Esophagus squamous epithelium (tissue), 4 donors: ENCODE results near the gene TPM3.

Experiments
- POLR2A ChIP-seq, 4 donors: fragments of 450-650 bp; IDR thresholded peaks; one replicate each; pipeline ENCODE4 v1.6.1; 2017; ENCODE audit warnings: antibody characterized with exemption in 4 of 4, mild to moderate bottlenecking in 4 of 4, moderate library complexity in 3 of 4
- TF ChIP-seq, protein P1 (sequence below), 6 experiments: fragments of 450-650 bp in 4 of 6; fragments of 200-600 bp in 2 of 6; sonication (generic) in 2 of 6; IDR thresholded peaks; one replicate each; pipeline ENCODE4 v1.5.1; 2016 to 2019; ENCODE audit warnings: antibody characterized with exemption in 6 of 6, mild to moderate bottlenecking in 4 of 6, moderate library complexity in 4 of 6

DNA sequence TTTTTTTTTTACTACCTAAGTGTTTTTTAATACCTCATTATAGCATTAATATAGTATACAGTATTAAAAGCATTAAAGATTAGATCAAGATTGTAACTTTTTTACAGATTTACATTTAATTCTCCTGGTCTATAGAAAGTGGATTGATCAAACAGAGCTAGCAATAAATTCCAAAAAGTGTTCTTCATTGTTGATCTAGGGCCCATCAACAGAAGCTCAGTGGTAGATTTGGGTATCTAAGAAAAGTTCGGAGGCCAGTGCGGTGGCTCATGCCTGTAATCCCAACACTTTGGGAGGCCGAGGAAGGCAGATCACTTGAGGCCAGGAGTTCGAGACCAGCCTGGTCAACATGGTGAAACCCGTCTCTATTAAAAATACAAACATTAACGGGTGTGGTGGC is 49.5 kb downstream of the TPM3 start:
- TF ChIP-seq, protein P1, sequence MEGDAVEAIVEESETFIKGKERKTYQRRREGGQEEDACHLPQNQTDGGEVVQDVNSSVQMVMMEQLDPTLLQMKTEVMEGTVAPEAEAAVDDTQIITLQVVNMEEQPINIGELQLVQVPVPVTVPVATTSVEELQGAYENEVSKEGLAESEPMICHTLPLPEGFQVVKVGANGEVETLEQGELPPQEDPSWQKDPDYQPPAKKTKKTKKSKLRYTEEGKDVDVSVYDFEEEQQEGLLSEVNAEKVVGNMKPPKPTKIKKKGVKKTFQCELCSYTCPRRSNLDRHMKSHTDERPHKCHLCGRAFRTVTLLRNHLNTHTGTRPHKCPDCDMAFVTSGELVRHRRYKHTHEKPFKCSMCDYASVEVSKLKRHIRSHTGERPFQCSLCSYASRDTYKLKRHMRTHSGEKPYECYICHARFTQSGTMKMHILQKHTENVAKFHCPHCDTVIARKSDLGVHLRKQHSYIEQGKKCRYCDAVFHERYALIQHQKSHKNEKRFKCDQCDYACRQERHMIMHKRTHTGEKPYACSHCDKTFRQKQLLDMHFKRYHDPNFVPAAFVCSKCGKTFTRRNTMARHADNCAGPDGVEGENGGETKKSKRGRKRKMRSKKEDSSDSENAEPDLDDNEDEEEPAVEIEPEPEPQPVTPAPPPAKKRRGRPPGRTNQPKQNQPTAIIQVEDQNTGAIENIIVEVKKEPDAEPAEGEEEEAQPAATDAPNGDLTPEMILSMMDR (IDR thresholded peaks at IDR 0.05) = no peak
- no peak for TF ChIP-seq POLR2A (IDR thresholded peaks at IDR 0.05)
